Spleen (tissue), 7 donors: Measurements from ENCODE around the gene ASB10.

Source experiments
- POLR2A ChIP-seq, 3 donors: fragments of 450-650 bp; IDR thresholded peaks; one replicate each; pipeline ENCODE4 v1.5.1; 2017; ENCODE audit warnings: antibody characterized with exemption in 3 of 3, mild to moderate bottlenecking in 1 of 3
- TF ChIP-seq, protein P1 (sequence below), 11 experiments: fragments of 200-600 bp in 7 of 11; fragments of 450-650 bp in 4 of 11; sonication (generic) in 4 of 11; IDR thresholded peaks in 8 of 11; conservative IDR thresholded peaks in 3 of 11; 1 replicate in 7 of 11; 2 replicates in 4 of 11; pipeline versions ENCODE4 v1.4.0 to v1.8.0; 2016 to 2021; ENCODE audit warnings: antibody characterized with exemption in 11 of 11, inconsistent platforms in 4 of 11, mild to moderate bottlenecking in 1 of 11
- donor health status: DM: no; HTN: no; CAD: no; lungs with moderate emphysema.
- donor health status: DM: no; HTN: no; CAD: no.
- donor health status: DM: no; HTN: no; CAD: no.

DNA sequence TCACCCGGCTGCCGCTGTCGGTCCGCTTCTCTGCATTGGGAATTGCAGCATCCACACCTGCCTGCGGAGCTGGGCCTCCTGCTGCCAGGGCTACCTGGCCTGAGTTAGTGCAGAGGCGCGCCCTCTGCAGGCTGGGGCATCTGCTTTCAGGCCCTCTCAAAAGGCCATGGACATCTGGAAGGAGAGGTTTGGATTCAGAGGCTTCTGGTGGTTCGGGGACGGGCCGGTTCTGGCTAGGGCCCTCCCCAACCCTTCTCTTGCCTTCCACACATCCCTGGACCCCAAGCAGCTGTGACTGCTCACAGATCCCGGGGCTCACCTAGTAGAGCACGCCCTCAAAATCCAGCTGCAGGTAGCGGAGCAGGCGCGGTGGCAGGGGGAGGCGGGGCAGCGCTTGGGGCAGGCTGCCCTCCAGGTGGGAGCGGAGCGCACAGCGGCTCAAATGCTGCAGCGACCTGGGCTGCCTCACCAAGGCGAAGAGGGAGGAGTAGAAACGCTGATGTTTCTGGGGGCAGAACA lies 11.2 kb downstream of the ASB10 start:
- TF ChIP-seq, protein P1, sequence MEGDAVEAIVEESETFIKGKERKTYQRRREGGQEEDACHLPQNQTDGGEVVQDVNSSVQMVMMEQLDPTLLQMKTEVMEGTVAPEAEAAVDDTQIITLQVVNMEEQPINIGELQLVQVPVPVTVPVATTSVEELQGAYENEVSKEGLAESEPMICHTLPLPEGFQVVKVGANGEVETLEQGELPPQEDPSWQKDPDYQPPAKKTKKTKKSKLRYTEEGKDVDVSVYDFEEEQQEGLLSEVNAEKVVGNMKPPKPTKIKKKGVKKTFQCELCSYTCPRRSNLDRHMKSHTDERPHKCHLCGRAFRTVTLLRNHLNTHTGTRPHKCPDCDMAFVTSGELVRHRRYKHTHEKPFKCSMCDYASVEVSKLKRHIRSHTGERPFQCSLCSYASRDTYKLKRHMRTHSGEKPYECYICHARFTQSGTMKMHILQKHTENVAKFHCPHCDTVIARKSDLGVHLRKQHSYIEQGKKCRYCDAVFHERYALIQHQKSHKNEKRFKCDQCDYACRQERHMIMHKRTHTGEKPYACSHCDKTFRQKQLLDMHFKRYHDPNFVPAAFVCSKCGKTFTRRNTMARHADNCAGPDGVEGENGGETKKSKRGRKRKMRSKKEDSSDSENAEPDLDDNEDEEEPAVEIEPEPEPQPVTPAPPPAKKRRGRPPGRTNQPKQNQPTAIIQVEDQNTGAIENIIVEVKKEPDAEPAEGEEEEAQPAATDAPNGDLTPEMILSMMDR (IDR thresholded peaks at IDR 0.05 in 8 of 11, conservative IDR thresholded peaks at IDR 0.05 in 3 of 11): no peak
- no peak for TF ChIP-seq POLR2A (IDR thresholded peaks at IDR 0.05)
